CD4-positive, alpha-beta T cell (primary cell): Measurements from ENCODE around the gene TMEM258. TPM values are rescaled to one million over a fixed set of nuclear protein-coding genes. Genes with fewer than 3 reads are reported as not detected.

Source experiments
- ATAC-seq: fragments of 200-7000 bp; cut with Tn5 transposase; one replicate; pipeline ENCODE4 v1.10.0; 2022; ENCODE audit warnings: mild to moderate bottlenecking; ENCODE audit not compliant: poor library complexity
- CTCF ChIA-PET: fragments of 350-600 bp; sonication (Branson Sonifier 250); formaldehyde crosslinking; loops from one replicate; lab custom pipeline; 2021; ENCODE audit warnings: antibody characterized with exemption, inconsistent platforms; lab: Charles Lee
- POLR2A ChIA-PET: fragments of 350-600 bp; sonication (Branson Sonifier 250); formaldehyde crosslinking; loops from one replicate; lab custom pipeline; 2021; ENCODE audit warnings: antibody characterized with exemption, inconsistent platforms; lab: Charles Lee
- DNase-seq, 14 experiments: peaks; one replicate each; pipeline ENCODE4 v3.0.0-alpha.2; 2013 to 2020; ENCODE audit warnings: mixed read lengths in 2 of 14
- H3K27ac ChIP-seq, 2 donors: one replicate each; pipeline versions ENCODE4 v1.5.1 to v1.7.0; 2013; ENCODE audit warnings: low read length in 2 of 2, low read depth in 1 of 2, mild to moderate bottlenecking in 1 of 2
- H3K27me3 ChIP-seq, 2 experiments: 1 replicate in 1 of 2; 2 replicates in 1 of 2; pipeline versions ENCODE4 v1.6.1 to v1.7.0; 2013; ENCODE audit warnings: low read length in 2 of 2, control low read depth in 1 of 2, mild to moderate bottlenecking in 1 of 2, moderate library complexity in 1 of 2; ENCODE audit not compliant: insufficient read depth in 2 of 2, control insufficient read depth in 1 of 2
- H3K36me3 ChIP-seq: one replicate; pipeline ENCODE4 v1.6.1; 2013; ENCODE audit warnings: low read length, control low read depth; ENCODE audit not compliant: insufficient read depth
- H3K4me1 ChIP-seq: one replicate; pipeline ENCODE4 v1.6.1; 2013; ENCODE audit warnings: low read length, control low read depth; ENCODE audit not compliant: insufficient read depth
- H3K4me3 ChIP-seq: one replicate; pipeline ENCODE4 v1.5.1; 2013; ENCODE audit warnings: mild to moderate bottlenecking, low read length, moderate library complexity
- H3K9me3 ChIP-seq, 2 experiments: 1 replicate in 1 of 2; 2 replicates in 1 of 2; pipeline versions ENCODE4 v1.6.1 to v1.7.0; 2013; ENCODE audit warnings: low read length in 2 of 2, mild to moderate bottlenecking in 2 of 2, control low read depth in 1 of 2, moderate library complexity in 1 of 2; ENCODE audit not compliant: control insufficient read depth in 1 of 2, insufficient read depth in 1 of 2
- H3K27ac Mint-ChIP-seq: one replicate; pipeline ENCODE4 v1.8.0; 2020; ENCODE audit warnings: mixed read lengths
- H3K27me3 Mint-ChIP-seq: one replicate; pipeline ENCODE4 v1.8.0; 2021; ENCODE audit warnings: mixed read lengths
- H3K36me3 Mint-ChIP-seq: one replicate; pipeline ENCODE4 v1.8.0; 2021; ENCODE audit warnings: low read depth, mixed read lengths
- H3K4me1 Mint-ChIP-seq: one replicate; pipeline ENCODE4 v1.8.0; 2021; ENCODE audit warnings: low read depth, mixed read lengths
- H3K4me3 Mint-ChIP-seq: one replicate; pipeline ENCODE4 v1.8.0; 2020; ENCODE audit warnings: mild to moderate bottlenecking, mixed read lengths
- H3K9me3 Mint-ChIP-seq: one replicate; pipeline ENCODE4 v1.8.0; 2020; ENCODE audit warnings: mixed read lengths
- intact Hi-C, 2 experiments: fragments of 100-400 bp; cut with DNase I in 1 of 2; cut with micrococcal nuclease in 1 of 2; formaldehyde crosslinking; loops; one replicate each; pipeline versions ENCODE4 v1.15.1 to v1.9.0; 2023 to 2025; cut with DNase I, micrococcal nuclease
- total RNA-seq, 174 experiments: library from RNA in 2 of 174; stranded (reverse) in 2 of 174; gene quantifications; one replicate each; pipeline ENCODE4 v1.2.3 and lab custom pipeline; 2021 to 2026
- TF ChIP-seq, protein P1 (sequence below): fragments of 200-600 bp; IDR thresholded peaks from one replicate; pipeline ENCODE4 v1.8.0; 2022; ENCODE audit warnings: antibody characterized with exemption, mild to moderate bottlenecking

The TMEM258 gene
- total RNA-seq, 2 experiments from 2014 or later: 55.2 to 56.0 TPM

- Mint-ChIP-seq H3K9me3 (no peaks in the 10 kb centered on the region), H3K27me3 (peaks cover 41% of the 10 kb centered on the region), H3K4me3 (no peak overlapping the region), H3K36me3 (no peaks in the 10 kb centered on the region), H3K4me1 (peaks cover 10% of the 10 kb centered on the region), H3K27ac (no peak overlapping the region)
- no peak for ATAC-seq
- Histone ChIP-seq H3K9me3 (peaks cover 0 to 9% of the 10 kb centered on the region in 2 experiments), H3K27me3 (peaks cover 20 to 24% of the 10 kb centered on the region in 2 experiments), H3K36me3 (no peaks in the 10 kb centered on the region), H3K4me1 (peaks cover 27% of the 10 kb centered on the region), H3K4me3 (no peak overlapping the region), H3K27ac (no peak overlapping the region)
- DNase-seq: no peak
- intact Hi-C loops: no loop called here
- CTCF ChIA-PET: no interaction called here
- POLR2A ChIA-PET: interaction anchor here (0.6 kb wide), 1 partner anchor 920 kb away, joined by 3 read pairs; no protein-coding TSS in a partner anchor
- TF ChIP-seq, protein P1, sequence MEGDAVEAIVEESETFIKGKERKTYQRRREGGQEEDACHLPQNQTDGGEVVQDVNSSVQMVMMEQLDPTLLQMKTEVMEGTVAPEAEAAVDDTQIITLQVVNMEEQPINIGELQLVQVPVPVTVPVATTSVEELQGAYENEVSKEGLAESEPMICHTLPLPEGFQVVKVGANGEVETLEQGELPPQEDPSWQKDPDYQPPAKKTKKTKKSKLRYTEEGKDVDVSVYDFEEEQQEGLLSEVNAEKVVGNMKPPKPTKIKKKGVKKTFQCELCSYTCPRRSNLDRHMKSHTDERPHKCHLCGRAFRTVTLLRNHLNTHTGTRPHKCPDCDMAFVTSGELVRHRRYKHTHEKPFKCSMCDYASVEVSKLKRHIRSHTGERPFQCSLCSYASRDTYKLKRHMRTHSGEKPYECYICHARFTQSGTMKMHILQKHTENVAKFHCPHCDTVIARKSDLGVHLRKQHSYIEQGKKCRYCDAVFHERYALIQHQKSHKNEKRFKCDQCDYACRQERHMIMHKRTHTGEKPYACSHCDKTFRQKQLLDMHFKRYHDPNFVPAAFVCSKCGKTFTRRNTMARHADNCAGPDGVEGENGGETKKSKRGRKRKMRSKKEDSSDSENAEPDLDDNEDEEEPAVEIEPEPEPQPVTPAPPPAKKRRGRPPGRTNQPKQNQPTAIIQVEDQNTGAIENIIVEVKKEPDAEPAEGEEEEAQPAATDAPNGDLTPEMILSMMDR: no peak
Observed at GRCh38 chr11:61751384-61751783, 41.0 kb downstream of the TMEM258 start.

GRCh38 chr11:61750631-61751273 is 41.6 kb downstream of the TMEM258 start:
- Histone ChIP-seq H3K4me3 (no peak overlapping the region), H3K36me3 (no peaks in the 10 kb centered on the region), H3K27ac (no peak overlapping the region), H3K4me1 (peaks cover 21% of the 10 kb centered on the region), H3K27me3 (peaks cover 20 to 24% of the 10 kb centered on the region in 2 experiments), H3K9me3 (peaks cover 0 to 9% of the 10 kb centered on the region in 2 experiments)
- DNase-seq: no peak
- TF ChIP-seq, protein P1: no peak
- POLR2A ChIA-PET: no interaction called here
- H3K36me3 Mint-ChIP-seq: no peaks in the 10 kb centered on the region
- H3K27me3 Mint-ChIP-seq: peaks cover 41% of the 10 kb centered on the region
- H3K4me3 Mint-ChIP-seq: no peak overlapping the region
- peaks cover 10% of the 10 kb centered on the region for H3K4me1 Mint-ChIP-seq
- H3K9me3 Mint-ChIP-seq: no peaks in the 10 kb centered on the region
- CTCF ChIA-PET: no interaction called here
- ATAC-seq: no peak
- no peak overlapping the region for H3K27ac Mint-ChIP-seq
- intact Hi-C loops: no loop called here

DNA sequence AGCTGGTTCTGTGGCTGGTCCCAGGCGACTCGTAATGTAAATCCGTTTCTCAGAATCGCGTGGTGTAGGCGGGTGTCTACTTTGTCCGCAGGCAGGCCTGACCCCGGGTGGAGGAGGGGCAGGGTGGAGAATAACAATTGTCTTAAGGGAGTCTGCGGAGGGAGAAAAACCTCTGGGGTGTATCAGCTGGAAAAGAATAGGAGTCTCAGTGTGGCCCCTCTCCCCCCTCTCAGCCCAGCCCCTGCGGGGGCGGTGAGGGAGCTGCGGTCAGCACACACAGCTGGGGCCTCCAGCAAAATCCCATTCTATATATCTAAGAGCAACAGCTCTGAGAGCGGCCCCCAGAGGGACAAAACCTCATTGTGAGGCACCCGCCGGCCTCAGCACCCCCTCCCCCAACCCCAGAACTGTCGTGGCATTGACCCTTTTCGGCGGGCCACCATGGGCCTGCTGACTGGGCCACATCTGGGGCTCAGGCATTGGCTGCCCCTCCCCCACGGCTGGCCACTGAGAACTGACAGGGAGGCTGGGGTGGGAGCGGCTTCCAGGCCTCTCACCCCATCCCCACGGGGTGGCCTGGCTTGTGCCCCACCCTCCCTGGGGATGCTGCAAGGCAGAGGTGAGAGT is 42.7 kb downstream of the TMEM258 start:
- H3K27me3 ChIP-seq: peaks cover 20 to 24% of the 10 kb centered on the region in 2 experiments
- H3K9me3 Mint-ChIP-seq: no peaks in the 10 kb centered on the region
- peaks cover 41% of the 10 kb centered on the region for H3K27me3 Mint-ChIP-seq
- H3K4me3 Mint-ChIP-seq: no peak overlapping the region
- H3K36me3 ChIP-seq: no peaks in the 10 kb centered on the region
- POLR2A ChIA-PET: no interaction called here
- TF ChIP-seq, protein P1: no peak
- DNase-seq: no peak
- no peak overlapping the region for H3K4me3 ChIP-seq
- H3K27ac Mint-ChIP-seq: no peak overlapping the region
- intact Hi-C loops: no loop called here
- ATAC-seq: no peak
- peaks cover 0 to 9% of the 10 kb centered on the region in 2 experiments for H3K9me3 ChIP-seq
- CTCF ChIA-PET: no interaction called here
- peaks cover 10% of the 10 kb centered on the region for H3K4me1 Mint-ChIP-seq
- peaks cover 17% of the 10 kb centered on the region for H3K4me1 ChIP-seq
- no peaks in the 10 kb centered on the region for H3K36me3 Mint-ChIP-seq
- H3K27ac ChIP-seq: no peak overlapping the region
